GM23338 (cell line): Measurements from ENCODE around the gene ACTR6. TPM values are rescaled to one million over a fixed set of nuclear protein-coding genes. Genes with fewer than 3 reads are reported as not detected.

Experiments used
- ATAC-seq: fragments of 200-7000 bp; cut with Tn5 transposase; 3 replicates; pipeline ENCODE4 v1.9.1; 2020
- DNase-seq: peaks from one replicate; pipeline ENCODE4 v3.0.0-alpha.2; 2015; ENCODE audit warnings: low spot score
- H2AFZ ChIP-seq: fragments of 200-600 bp; sonication (generic); 2 replicates; pipeline ENCODE4 v1.8.0; 2016; ENCODE audit warnings: antibody characterized with exemption, mild to moderate bottlenecking, moderate library complexity
- H3F3A ChIP-seq: fragments of 200-600 bp; sonication (generic); replicated peaks from 2 replicates; pipeline ENCODE4 v1.8.0; 2017; ENCODE audit warnings: antibody characterized with exemption, mixed run types, low read depth
- H3K27ac ChIP-seq: fragments of 200-600 bp; sonication (generic); 2 replicates; pipeline ENCODE4 v1.6.1; 2016; ENCODE audit warnings: low read depth
- H3K27me3 ChIP-seq: fragments of 200-600 bp; sonication (generic); 2 replicates; pipeline ENCODE4 v1.8.0; 2016; ENCODE audit warnings: mild to moderate bottlenecking, mixed run types, moderate library complexity; ENCODE audit not compliant: insufficient read depth
- H3K36me3 ChIP-seq: fragments of 200-600 bp; sonication (generic); 2 replicates; pipeline ENCODE4 v1.8.0; 2016; ENCODE audit warnings: mild to moderate bottlenecking; ENCODE audit not compliant: insufficient read depth
- H3K4me1 ChIP-seq: fragments of 200-600 bp; sonication (generic); 2 replicates; pipeline ENCODE4 v1.8.0; 2016; ENCODE audit warnings: mild to moderate bottlenecking, moderate library complexity; ENCODE audit not compliant: insufficient read depth
- H3K4me2 ChIP-seq: fragments of 200-600 bp; sonication (generic); 2 replicates; pipeline ENCODE4 v1.7.1; 2017; ENCODE audit warnings: mixed run types
- H3K4me3 ChIP-seq: fragments of 200-600 bp; sonication (generic); 2 replicates; pipeline ENCODE4 v1.6.1; 2016; ENCODE audit warnings: mixed run types
- H3K79me2 ChIP-seq: fragments of 200-600 bp; sonication (generic); replicated peaks from 2 replicates; pipeline ENCODE4 v1.8.0; 2017; ENCODE audit warnings: mild to moderate bottlenecking; ENCODE audit not compliant: insufficient read depth
- H3K9me2 ChIP-seq: fragments of 200-600 bp; sonication (generic); 2 replicates; pipeline ENCODE4 v1.8.0; 2017; ENCODE audit not compliant: insufficient read depth
- H4K20me1 ChIP-seq: fragments of 200-600 bp; sonication (generic); replicated peaks from 2 replicates; pipeline ENCODE4 v1.8.0; 2017; ENCODE audit warnings: mild to moderate bottlenecking; ENCODE audit not compliant: insufficient read depth
- H3K27ac Mint-ChIP-seq: 2 replicates; pipeline ENCODE4 v1.8.0; 2020; ENCODE audit warnings: inconsistent platforms, mild to moderate bottlenecking, moderate library complexity, mixed read lengths
- H3K27me3 Mint-ChIP-seq: 3 replicates; pipeline ENCODE4 v1.8.0; 2022; ENCODE audit warnings: low read depth, mild to moderate bottlenecking, moderate library complexity, mixed read lengths, inconsistent platforms; ENCODE audit not compliant: insufficient read depth, poor library complexity
- H3K36me3 Mint-ChIP-seq: 3 replicates; pipeline ENCODE4 v1.8.0; 2021; ENCODE audit warnings: low read depth, mild to moderate bottlenecking, inconsistent platforms, moderate library complexity, mixed read lengths
- H3K4me1 Mint-ChIP-seq: 3 replicates; pipeline ENCODE4 v1.8.0; 2020; ENCODE audit warnings: mild to moderate bottlenecking, inconsistent platforms, mixed read lengths
- H3K4me3 Mint-ChIP-seq: 3 replicates; pipeline ENCODE4 v1.8.0; 2021; ENCODE audit warnings: moderate library complexity, mild to moderate bottlenecking, inconsistent platforms, mixed read lengths
- H3K9me3 Mint-ChIP-seq: 3 replicates; pipeline ENCODE4 v1.8.0; 2020; ENCODE audit warnings: moderate library complexity, mild to moderate bottlenecking, inconsistent platforms, mixed read lengths
- CREB1 ChIP-seq: fragments of 250-450 bp; sonication (Bioruptor Pico); IDR thresholded peaks from 2 replicates; pipeline ENCODE4 v1.5.0; 2020; ENCODE audit warnings: low read depth, mild to moderate bottlenecking, moderate library complexity
- EZH2 ChIP-seq: fragments of 200-600 bp; sonication (generic); IDR thresholded peaks from one replicate; pipeline ENCODE4 v1.8.0; 2017; ENCODE audit warnings: antibody characterized with exemption, mild to moderate bottlenecking, low read depth; ENCODE audit not compliant: unreplicated experiment
- EZH2phosphoT487 ChIP-seq: fragments of 200-600 bp; sonication (generic); IDR thresholded peaks from one replicate; pipeline ENCODE4 v1.8.1; 2018; ENCODE audit warnings: antibody characterized with exemption; ENCODE audit not compliant: unreplicated experiment
- JUNB ChIP-seq: IDR thresholded peaks from one replicate; pipeline ENCODE4 v1.6.1; 2016; ENCODE audit warnings: antibody characterized with exemption; ENCODE audit not compliant: unreplicated experiment
- NANOG ChIP-seq: IDR thresholded peaks from 2 replicates; pipeline ENCODE4 v1.6.1; 2016; ENCODE audit warnings: antibody characterized with exemption, borderline replicate concordance
- POLR2AphosphoS5 ChIP-seq: IDR thresholded peaks from 2 replicates; pipeline ENCODE4 v1.6.1; 2016; ENCODE audit warnings: antibody characterized with exemption, low read depth
- STAT1 ChIP-seq: IDR thresholded peaks from one replicate; pipeline ENCODE4 v1.6.1; 2016; ENCODE audit warnings: antibody characterized with exemption; ENCODE audit not compliant: unreplicated experiment
- ZNF114 ChIP-seq: fragments of 250-450 bp; sonication (Bioruptor Pico); IDR thresholded peaks from 2 replicates; pipeline ENCODE4 v1.5.0; 2020; ENCODE audit warnings: mild to moderate bottlenecking, moderate library complexity
- ZNF331 ChIP-seq: fragments of 250-450 bp; sonication (Bioruptor Pico); IDR thresholded peaks from 2 replicates; pipeline ENCODE4 v1.5.0; 2020; ENCODE audit warnings: low read depth, mild to moderate bottlenecking, moderate library complexity
- polyA plus RNA-seq: library from polyadenylated mRNA; unstranded; fragments of >200 nt; fragmentation: Nextera tagmentation; extraction: Ambion mirVana; gene quantifications from 2 replicates; pipeline ENCODE4 v1.2.1, GENCODE V29; 2016
- total RNA-seq: library from RNA; depleted of rRNA; stranded (reverse); fragments of >200 nt; shearing (Covaris generic); gene quantifications from 2 replicates; pipeline ENCODE4 v1.2.3, GENCODE V29; 2014
- TF ChIP-seq, protein P1 (sequence below): IDR thresholded peaks from one replicate; pipeline ENCODE4 v1.6.1; 2018; ENCODE audit warnings: antibody characterized with exemption; ENCODE audit not compliant: unreplicated experiment
- TF ChIP-seq, protein P2 (sequence below): fragments of 250-450 bp; sonication (Bioruptor Pico); IDR thresholded peaks from 2 replicates; pipeline ENCODE4 v1.5.0; 2020; ENCODE audit warnings: mild to moderate bottlenecking, moderate library complexity
- TF ChIP-seq, protein P3 (sequence below): IDR thresholded peaks from 2 replicates; pipeline ENCODE4 v1.6.1; 2016; ENCODE audit warnings: antibody characterized with exemption

ACTR6 gene
- total and polyA plus RNA-seq, 2 experiments from 2014 or later: 30.1 to 42.5 TPM

DNA sequence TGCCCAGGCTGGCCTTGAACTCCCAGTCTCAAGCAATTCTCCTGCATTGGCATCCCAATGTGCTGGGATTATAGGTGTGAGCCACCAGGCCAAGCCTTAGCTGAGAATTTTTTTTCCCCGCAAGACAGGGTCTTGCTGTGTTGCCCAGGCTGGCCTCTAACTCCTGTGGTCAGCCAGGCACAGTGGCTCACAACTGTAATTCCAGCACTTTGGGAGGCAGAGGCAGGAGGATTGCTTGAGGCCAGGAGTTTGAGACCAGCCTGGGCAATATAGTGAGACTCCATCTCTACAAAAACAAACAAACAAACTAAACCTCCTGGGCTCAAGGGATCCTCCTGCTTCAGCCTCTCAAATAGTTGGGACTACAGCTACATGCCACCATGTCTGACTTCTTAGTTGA is 39.0 kb downstream of the ACTR6 start (continued):
- TF ChIP-seq, protein P1, sequence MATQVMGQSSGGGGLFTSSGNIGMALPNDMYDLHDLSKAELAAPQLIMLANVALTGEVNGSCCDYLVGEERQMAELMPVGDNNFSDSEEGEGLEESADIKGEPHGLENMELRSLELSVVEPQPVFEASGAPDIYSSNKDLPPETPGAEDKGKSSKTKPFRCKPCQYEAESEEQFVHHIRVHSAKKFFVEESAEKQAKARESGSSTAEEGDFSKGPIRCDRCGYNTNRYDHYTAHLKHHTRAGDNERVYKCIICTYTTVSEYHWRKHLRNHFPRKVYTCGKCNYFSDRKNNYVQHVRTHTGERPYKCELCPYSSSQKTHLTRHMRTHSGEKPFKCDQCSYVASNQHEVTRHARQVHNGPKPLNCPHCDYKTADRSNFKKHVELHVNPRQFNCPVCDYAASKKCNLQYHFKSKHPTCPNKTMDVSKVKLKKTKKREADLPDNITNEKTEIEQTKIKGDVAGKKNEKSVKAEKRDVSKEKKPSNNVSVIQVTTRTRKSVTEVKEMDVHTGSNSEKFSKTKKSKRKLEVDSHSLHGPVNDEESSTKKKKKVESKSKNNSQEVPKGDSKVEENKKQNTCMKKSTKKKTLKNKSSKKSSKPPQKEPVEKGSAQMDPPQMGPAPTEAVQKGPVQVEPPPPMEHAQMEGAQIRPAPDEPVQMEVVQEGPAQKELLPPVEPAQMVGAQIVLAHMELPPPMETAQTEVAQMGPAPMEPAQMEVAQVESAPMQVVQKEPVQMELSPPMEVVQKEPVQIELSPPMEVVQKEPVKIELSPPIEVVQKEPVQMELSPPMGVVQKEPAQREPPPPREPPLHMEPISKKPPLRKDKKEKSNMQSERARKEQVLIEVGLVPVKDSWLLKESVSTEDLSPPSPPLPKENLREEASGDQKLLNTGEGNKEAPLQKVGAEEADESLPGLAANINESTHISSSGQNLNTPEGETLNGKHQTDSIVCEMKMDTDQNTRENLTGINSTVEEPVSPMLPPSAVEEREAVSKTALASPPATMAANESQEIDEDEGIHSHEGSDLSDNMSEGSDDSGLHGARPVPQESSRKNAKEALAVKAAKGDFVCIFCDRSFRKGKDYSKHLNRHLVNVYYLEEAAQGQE: no peak
- TF ChIP-seq NANOG (no peak), EZH2 (no peak), EZH2phosphoT487 (no peak), ZNF331 (CRISPR knock-in tag) (no peak)
- TF ChIP-seq, protein P2, sequence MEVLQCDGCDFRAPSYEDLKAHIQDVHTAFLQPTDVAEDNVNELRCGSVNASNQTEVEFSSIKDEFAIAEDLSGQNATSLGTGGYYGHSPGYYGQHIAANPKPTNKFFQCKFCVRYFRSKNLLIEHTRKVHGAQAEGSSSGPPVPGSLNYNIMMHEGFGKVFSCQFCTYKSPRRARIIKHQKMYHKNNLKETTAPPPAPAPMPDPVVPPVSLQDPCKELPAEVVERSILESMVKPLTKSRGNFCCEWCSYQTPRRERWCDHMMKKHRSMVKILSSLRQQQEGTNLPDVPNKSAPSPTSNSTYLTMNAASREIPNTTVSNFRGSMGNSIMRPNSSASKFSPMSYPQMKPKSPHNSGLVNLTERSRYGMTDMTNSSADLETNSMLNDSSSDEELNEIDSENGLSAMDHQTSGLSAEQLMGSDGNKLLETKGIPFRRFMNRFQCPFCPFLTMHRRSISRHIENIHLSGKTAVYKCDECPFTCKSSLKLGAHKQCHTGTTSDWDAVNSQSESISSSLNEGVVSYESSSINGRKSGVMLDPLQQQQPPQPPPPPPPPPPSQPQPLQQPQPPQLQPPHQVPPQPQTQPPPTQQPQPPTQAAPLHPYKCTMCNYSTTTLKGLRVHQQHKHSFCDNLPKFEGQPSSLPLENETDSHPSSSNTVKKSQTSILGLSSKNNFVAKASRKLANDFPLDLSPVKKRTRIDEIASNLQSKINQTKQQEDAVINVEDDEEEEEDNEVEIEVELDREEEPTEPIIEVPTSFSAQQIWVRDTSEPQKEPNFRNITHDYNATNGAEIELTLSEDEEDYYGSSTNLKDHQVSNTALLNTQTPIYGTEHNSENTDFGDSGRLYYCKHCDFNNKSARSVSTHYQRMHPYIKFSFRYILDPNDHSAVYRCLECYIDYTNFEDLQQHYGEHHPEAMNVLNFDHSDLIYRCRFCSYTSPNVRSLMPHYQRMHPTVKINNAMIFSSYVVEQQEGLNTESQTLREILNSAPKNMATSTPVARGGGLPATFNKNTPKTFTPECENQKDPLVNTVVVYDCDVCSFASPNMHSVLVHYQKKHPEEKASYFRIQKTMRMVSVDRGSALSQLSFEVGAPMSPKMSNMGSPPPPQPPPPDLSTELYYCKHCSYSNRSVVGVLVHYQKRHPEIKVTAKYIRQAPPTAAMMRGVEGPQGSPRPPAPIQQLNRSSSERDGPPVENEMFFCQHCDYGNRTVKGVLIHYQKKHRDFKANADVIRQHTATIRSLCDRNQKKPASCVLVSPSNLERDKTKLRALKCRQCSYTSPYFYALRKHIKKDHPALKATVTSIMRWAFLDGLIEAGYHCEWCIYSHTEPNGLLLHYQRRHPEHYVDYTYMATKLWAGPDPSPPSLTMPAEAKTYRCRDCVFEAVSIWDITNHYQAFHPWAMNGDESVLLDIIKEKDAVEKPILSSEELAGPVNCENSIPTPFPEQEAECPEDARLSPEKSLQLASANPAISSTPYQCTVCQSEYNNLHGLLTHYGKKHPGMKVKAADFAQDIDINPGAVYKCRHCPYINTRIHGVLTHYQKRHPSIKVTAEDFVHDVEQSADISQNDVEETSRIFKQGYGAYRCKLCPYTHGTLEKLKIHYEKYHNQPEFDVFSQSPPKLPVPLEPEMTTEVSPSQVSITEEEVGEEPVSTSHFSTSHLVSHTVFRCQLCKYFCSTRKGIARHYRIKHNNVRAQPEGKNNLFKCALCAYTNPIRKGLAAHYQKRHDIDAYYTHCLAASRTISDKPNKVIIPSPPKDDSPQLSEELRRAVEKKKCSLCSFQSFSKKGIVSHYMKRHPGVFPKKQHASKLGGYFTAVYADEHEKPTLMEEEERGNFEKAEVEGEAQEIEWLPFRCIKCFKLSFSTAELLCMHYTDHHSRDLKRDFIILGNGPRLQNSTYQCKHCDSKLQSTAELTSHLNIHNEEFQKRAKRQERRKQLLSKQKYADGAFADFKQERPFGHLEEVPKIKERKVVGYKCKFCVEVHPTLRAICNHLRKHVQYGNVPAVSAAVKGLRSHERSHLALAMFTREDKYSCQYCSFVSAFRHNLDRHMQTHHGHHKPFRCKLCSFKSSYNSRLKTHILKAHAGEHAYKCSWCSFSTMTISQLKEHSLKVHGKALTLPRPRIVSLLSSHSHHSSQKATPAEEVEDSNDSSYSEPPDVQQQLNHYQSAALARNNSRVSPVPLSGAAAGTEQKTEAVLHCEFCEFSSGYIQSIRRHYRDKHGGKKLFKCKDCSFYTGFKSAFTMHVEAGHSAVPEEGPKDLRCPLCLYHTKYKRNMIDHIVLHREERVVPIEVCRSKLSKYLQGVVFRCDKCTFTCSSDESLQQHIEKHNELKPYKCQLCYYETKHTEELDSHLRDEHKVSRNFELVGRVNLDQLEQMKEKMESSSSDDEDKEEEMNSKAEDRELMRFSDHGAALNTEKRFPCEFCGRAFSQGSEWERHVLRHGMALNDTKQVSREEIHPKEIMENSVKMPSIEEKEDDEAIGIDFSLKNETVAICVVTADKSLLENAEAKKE (CRISPR knock-in tag): no peak

DNA sequence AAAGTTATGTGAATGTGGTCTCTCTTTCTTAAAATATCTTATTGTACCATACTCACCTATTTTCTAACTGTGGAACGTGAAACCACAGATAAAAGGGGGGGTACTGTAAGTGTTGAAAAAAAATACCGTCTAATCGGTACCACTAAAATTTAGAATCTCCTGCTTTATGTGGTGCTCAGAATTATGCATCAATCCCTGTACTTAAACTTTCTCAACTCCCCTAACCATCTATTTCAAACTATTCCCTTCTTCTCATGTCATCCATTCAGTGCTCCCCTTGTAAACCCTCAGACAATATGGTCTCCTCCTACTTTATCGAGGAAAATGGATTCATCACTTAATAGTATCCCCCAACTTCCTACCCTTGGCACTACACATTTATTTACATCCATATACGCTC is 42.5 kb downstream of the ACTR6 start:
- Histone ChIP-seq H2AFZ (no peak overlapping the region), H4K20me1 (no peaks in the 10 kb centered on the region), H3F3A (no peaks in the 10 kb centered on the region), H3K79me2 (no peaks in the 10 kb centered on the region), H3K4me3 (no peak overlapping the region), H3K36me3 (no peaks in the 10 kb centered on the region), H3K4me1 (no peaks in the 10 kb centered on the region), H3K9me2 (no peaks in the 10 kb centered on the region), H3K27ac (no peak overlapping the region), H3K27me3 (no peaks in the 10 kb centered on the region), H3K4me2 (no peak overlapping the region)
- no peaks in the 10 kb centered on the region for H3K36me3 Mint-ChIP-seq
- no peaks in the 10 kb centered on the region for H3K4me1 Mint-ChIP-seq
- H3K27me3 Mint-ChIP-seq: no peaks in the 10 kb centered on the region
- ATAC-seq: no peak
- no peaks in the 10 kb centered on the region for H3K9me3 Mint-ChIP-seq
- H3K4me3 Mint-ChIP-seq: no peak overlapping the region
- no peak for DNase-seq
- no peak overlapping the region for H3K27ac Mint-ChIP-seq
- TF ChIP-seq ZNF331 (CRISPR knock-in tag): no peak
- no peak for TF ChIP-seq EZH2phosphoT487
- no peak for TF ChIP-seq EZH2
- TF ChIP-seq, protein P3, sequence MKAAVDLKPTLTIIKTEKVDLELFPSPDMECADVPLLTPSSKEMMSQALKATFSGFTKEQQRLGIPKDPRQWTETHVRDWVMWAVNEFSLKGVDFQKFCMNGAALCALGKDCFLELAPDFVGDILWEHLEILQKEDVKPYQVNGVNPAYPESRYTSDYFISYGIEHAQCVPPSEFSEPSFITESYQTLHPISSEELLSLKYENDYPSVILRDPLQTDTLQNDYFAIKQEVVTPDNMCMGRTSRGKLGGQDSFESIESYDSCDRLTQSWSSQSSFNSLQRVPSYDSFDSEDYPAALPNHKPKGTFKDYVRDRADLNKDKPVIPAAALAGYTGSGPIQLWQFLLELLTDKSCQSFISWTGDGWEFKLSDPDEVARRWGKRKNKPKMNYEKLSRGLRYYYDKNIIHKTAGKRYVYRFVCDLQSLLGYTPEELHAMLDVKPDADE: no peak
- TF ChIP-seq ZNF114 (CRISPR knock-in tag): no peak
- TF ChIP-seq JUNB: no peak
- no peak for TF ChIP-seq NANOG
- TF ChIP-seq POLR2AphosphoS5: no peak
- no peak for TF ChIP-seq CREB1 (CRISPR knock-in tag)
- TF ChIP-seq STAT1: no peak
